Kasumi-1 (cell line): ENCODE measurements around the gene SBF2.
"Not testable (repeated sequence)": the region's sequence is repeated elsewhere in the genome, so short reads cannot be mapped to it uniquely, and the experiment has no call there.

Experiments
- DNase-seq, 2 experiments: peaks; one replicate each; lab custom pipeline; 2025; lab: John Stamatoyannopoulos, UW

SBF2 gene

DNA sequence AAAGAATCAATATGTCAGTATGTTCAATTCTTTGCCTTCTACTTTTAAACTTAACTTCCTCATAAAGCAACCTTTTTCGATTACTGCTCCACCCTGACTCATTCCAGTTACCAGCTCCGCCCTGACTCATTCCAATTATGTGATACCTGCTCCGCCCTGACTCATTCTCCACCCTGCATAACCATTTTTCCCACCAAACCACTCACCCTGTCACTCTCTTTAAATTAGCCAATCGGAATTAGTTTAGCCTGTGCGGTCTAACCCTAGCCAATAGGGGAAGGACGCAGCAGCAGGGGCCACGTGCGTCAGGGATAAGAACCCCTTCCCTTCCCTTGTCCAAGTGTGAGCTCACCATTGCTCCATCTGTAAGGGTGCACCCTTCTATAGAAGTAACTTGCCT lies 393.8 kb downstream of the SBF2 start:
- not testable (repeated sequence) for DNase-seq

DNA sequence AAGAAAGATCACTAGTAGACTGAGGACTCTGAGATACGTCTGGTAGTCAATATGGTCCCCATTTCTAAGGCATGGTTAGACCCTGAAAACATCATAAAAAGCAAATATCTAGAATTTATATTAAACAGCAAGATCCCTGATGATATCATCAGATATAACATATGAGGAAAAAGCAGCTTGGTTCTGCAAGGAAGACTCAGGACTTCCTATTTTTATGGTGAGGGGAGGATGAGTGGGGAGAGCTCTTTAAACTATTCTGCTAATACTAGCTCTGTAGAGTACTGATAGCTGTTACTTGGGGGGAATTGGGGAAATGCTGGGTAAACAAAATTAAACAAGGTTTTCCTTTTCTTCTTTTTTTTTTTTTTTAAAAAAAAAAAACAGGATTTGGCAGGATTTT lies 394.3 kb downstream of the SBF2 start:
- no peak for DNase-seq

DNA sequence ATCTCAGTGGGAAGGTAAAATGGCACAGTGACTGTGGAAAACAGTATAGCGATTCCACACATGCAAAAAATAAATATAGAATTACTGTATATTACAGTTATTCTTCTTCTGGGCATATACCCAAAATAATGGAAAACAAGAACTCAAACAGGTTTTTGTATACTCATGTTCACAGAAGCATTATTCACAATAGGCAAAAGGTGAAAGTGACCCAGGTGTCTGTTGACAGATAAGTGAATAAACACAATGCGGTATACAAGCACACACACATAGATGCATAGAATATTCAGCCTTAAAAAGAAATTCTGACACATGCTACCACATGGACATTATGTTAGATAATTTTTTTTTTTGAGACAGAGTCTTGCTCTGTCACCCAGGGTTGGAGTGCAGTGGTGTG lies 397.1 kb downstream of the SBF2 start:
- DNase-seq, result no peak

DNA sequence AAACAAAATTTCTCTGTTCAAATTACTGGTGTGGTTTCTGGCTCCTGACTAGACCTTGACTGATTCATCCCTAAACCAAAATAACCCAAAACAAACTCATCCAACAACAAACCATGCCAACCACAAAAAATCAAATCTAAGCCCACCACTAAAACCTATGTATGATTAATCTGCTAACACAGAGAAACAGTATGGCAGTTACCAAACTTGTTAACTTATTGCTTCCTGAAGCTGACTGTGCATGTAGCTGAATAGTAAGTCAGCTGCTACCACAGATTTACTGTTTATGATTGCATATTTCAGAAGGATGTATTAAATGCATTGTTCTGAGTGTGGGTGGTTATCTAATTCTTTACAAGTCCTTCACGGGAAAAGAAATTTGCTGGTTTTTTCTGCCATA lies 399.0 kb downstream of the SBF2 start:
- DNase-seq, result no peak

DNA sequence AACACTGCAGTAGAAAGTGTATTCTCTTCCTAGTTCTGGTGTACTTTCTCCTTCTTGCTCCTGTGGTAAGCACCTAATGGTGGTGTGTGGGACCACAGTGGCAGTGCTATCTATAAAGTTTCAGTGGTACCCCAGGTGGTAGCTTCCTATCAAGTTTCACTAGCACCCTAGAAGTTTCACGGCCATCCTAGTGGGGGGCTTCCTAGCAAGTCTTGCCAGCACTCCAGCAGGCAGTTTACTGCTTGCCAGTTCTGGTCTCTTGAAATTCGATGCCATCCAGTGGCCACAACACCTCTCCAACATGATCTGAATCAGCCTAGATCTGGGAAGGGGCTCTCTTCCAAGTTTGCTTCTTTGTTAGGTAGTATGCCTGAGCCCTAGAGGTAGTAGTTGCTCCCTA lies 400.5 kb downstream of the SBF2 start:
- no peak for DNase-seq

DNA sequence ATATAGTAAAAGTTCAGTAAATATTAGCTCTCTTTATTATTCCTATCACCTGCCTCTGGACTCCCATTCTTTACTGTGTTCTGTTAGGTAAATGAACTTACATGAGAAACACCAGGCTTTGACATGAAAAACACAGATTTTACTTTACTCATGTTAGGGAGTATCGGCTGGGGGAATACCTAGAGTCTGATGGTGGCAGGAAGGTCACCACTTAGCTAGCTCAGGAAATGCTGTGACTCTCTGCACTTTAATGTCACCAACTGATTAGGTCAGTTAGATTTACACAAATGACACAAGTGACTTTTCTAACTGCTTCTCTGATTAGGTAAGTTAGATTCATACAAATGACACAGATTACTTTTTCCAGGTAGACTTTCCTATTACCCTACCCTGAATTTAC lies 405.1 kb downstream of the SBF2 start:
- DNase-seq, result no peak

DNA sequence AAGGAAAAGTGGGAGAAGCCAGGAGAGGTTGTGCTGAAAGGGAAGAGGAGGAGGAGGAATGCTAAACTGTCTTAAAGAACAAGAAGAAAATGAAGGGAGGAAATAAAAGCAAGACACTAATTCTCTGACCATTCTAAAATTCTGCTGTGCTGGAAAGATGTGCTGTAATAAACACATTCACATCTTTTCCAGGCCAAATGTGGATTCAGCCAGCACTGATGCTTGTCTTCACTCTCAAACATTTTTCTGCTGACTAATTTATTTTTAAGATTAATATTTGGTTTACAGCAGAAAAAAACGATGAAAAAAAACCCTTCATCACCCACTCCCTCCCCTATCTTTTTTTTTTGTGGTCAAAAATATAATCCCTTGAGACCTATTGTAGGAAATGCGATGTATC lies 406.5 kb downstream of the SBF2 start:
- DNase-seq, result no peak

DNA sequence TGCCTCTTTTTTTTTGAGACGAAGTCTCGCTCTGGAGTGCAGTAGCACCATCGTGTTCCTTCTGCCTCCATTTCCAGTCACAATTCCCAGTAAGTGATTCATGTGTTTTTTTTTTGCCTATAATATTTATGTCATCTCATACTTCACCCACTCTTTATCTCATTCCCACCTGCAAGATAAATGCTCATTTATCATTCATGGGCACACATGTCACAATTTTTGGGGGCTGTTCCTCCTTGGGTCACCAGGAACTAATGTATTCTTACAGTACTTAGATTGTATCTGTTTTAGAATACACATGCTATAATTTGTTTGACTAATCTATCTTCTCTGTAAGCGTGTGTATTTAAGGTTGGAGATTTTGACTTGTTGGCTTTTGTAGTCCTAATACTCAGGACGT lies 407.4 kb downstream of the SBF2 start:
- DNase-seq, result no peak

DNA sequence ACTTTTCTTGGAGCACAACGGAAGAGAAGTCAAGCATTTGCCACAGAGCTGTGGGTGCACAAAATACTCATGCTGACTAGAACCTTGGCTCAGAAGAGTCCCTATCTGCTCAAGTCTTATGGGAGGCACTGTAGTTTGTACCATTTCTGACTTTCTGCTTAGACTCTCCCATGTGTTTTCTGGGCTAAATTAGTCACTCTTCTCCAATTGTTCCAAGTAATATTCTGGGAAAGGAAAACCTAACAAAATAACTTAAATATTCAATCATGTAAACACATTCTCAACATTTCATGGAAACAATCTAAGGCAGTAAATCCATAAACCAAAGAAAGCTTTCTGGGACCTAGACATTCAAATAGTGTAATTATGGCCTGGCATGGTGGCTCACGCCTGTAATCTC lies 409.4 kb downstream of the SBF2 start:
- DNase-seq, result no peak

DNA sequence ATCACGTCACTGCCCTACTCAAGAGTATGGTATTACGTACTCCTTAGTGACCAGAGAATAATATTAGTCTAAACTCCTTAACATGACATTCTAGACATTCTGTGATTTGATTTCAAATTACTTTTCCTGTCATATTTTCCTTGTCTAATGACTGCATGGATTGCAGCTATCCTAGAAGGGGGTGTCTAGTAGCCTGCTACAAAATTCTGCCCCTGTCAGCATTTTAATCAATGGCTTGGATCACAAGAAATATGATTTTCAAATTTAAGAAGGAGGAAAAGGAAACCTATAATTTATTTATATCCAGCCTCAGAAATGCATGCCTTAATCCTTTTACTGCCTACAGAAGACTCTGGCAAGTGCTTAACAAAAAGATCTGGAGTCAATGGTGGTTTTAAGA lies 413.4 kb downstream of the SBF2 start:
- DNase-seq, result no peak

DNA sequence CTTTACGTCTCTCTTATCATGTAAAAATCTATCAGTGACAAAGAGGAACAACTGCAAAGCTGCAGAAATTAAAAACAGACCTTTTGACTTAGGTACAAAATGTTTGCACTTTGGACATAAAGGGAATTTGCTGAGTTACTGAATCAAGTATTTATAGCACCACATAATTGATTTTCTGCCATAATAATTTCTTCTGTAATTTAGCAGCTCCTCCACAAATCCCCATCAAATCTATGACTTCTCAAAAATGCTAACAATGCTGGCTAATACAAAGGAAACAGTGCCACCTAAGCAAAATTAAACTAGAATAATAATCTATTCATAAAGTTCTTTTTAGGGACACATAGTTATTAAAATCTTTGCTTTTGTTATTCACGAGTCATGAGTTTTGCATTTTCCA lies 415.1 kb downstream of the SBF2 start:
- no peak for DNase-seq

DNA sequence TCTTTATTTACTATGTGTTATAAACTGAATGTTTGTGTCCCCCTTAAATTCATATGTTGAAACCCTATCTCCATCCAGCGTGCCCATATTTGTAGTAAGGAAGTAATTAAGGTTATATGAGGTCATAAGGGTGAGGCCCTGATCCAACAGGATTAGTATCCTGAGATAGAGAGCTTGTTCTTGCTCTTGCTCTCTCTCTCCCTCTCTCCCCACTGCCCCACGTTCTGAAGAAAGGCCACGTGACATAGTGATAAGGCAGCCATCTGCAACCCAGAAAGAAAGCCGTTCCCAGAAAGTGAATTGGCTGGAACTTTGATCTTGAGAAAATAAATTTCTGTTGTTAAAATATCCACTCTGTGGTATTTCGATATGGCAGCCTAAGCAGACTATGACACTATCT lies 417.7 kb downstream of the SBF2 start:
- no peak for DNase-seq

DNA sequence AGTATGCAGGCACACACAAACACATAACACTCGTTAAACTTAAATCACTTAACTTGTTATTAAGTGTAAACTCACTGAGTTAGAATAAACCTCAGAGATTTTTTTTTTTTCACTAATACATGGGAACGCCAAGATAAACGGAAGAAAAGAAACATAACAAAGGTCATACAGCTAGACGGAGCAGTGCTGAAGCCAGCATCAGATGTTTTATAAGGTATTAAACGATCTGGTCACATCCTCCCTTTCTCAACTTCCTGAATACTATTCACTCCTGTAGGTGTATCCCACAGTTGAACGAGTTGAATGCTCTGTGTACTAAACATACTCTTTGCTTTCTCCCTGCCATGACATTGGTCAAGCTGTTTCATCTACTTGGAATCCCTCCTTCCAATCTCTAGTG lies 418.2 kb downstream of the SBF2 start:
- DNase-seq, result no peak

DNA sequence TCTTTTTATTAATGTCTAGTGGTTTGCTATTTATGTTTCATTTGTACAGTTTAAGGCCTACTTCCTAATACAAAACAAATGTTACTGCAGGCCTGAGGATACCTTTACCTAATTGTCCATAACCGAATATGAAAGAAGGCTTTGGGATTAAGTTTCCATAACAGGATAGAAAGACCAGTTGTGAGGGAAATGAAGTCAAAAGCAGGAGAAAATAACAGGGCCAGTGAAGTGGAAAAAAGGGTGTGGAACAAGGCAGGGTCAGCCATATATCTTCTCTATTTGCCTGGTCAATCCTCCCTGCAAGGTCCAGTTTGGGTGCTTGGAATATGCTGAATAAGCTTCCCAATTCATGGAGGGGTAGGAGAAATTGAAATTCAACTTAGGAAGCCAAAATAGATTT lies 418.6 kb downstream of the SBF2 start:
- no peak for DNase-seq

DNA sequence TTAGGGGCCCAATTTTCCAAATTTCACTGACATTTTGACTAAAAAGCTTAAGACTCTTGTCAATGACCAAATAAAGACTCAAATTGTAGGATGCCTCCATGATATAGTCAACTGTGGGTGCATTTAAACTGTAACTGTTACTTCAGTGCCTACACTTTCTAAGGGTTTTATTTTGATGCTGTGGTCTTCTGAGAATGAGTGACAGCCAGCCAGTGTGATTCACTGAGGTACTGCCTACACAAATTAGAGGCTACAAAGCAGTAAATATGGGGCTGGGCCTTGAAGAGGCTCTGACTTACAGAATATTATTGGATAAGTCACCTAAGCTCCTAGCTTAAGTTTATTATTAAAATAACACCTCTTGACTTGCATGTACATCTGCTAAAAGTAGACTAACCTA lies 419.6 kb downstream of the SBF2 start:
- no peak for DNase-seq

DNA sequence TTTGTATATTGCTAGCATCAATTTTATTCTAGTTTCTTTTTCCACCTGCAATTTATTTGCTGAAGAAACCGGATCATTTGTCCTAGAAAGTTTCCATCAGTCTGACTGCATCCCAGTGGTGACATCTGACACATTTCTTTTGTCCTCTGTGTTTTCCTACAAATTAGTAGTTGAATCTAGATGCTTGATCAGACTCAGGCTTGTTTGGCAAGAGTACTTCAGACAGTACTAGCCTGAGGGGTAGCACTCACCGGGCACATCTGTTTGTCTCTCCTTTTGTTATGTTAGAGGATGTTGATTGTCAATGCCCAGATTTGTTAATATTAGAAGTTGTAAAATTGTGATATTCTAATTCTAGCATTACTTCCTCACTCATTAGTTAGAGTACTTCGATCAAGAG lies 425.4 kb downstream of the SBF2 start:
- no peak for DNase-seq

DNA sequence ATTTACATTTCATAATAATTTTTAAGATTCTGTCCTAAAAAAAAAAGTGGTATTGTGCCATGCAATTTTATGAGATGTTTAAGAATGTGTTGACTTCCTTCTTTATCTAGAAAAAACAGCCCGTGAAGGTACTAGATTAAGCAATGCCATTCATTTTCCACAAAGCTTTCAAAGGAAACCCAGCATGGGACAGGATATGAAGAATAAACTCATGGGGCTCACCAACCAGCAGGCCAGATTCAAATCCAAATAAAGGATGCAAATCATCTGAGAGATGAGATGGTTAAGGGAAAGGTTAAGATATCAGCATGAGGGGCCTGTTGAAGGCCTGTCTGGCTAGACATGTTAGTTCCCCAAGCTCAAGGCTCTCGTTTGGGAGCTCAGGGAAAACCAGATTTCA lies 431.0 kb downstream of the SBF2 start:
- no peak for DNase-seq

DNA sequence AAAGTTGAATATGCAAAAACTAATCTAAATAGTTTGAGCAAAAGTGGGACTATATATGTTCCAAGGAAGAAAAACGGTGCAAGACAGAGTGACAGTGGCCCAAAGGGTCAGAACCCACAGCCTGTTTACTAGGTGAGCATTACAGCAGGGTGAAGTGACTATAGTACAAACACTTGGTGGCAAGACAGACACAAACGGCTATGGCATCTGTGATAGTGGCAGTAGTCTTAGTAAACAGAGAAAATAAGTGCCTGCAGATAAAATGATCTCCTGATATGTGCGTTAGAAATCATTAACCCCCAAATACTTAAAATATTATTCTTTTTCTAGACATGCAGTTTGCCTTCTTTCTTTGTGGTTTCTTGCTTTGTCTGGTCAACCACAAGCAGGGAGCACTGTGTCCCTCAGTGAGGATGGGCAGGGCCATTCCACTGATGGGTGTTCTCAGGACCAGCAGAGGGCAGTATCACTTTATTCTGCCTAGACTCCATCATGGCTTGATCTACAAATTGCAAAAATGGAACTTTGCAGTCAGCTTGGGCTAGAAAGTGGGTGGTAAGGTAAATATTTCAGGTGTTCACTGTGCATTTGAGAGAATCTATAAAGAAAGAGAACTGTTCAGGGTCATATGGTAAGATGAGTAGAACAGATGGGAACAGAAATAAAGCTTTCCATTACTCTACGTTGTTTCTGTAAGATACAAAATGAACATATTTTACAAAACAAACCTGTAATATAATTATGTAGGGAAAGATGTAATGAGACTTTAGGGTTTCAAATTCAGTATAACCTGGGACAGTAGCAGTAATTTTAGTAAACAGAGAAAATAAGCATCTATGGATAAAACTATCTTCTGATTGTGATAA lies 431.9 kb downstream of the SBF2 start:
- peak; percentile 53 to 59 for DNase-seq

DNA sequence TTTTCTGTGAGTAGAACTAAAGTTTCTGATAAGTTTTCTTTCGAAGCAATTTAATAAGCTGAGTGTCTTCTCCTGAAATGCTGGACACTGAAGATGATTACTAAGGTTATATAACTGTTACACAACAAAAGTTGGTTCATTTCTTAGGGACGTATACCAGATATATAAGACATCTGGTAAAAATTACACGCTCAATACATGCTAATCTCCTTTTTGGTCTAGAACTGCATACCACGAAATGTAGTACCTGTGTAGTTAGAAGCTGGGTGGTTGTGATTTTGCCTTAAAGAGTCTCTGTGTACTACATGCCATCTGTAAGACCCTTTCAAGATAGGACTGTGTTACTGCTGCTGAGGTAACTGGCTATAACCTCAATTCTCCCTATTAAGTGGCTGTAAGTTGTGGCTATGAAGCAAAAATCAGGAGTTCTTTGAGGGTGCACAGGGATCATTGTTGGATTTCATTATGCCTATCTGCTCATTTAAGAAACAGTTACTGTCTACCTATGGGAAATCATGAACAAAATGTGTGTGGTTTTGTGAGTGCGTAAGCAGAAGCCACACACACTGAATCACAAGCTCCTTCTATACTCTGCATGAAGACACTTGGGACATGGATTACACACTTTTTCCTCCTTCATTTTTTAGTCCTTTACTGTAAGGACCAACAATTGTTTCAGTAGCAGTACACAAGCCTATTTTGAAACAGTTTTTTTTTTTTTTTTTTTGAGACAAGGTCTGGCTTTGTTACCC lies 434.3 kb downstream of the SBF2 start:
- no peak for DNase-seq

DNA sequence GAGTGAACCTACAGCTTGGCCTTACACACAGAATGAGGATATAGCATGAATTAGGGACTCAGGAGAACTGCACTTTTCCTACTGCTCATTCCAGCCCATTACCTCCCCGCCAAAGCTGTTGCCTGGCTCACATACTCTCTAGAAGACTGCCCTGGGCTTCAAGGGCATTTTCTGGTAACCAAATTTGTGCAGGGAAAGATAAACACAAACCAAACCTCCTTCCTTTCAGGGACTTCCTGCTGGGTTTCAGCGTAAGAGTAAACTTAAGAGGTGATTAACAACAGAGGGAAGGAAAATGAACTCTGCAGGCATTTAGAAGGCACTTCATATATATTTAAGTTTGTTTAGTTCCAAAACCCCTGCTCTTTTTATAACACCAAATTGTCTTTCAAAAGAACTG lies 435.2 kb downstream of the SBF2 start:
- no peak for DNase-seq

DNA sequence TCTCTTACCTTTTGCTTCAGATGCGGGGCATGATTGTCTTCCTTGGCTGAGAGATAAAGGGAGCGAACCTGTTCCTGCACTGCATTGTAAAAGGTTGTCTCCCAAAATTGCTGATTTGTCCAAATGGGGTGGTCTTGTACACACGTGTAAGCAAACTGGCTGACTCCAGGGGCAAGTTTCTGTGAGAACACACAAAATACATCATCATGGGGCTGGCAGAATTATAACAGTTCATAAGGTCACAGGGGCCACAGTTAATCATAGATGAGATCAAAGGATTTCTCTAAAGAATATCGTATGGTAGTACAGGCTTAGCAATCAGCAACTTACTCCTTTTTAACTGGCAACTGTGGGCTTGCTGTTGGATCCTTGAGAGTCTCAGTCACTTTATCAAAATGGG lies 435.8 kb downstream of the SBF2 start:
- DNase-seq, result no peak

DNA sequence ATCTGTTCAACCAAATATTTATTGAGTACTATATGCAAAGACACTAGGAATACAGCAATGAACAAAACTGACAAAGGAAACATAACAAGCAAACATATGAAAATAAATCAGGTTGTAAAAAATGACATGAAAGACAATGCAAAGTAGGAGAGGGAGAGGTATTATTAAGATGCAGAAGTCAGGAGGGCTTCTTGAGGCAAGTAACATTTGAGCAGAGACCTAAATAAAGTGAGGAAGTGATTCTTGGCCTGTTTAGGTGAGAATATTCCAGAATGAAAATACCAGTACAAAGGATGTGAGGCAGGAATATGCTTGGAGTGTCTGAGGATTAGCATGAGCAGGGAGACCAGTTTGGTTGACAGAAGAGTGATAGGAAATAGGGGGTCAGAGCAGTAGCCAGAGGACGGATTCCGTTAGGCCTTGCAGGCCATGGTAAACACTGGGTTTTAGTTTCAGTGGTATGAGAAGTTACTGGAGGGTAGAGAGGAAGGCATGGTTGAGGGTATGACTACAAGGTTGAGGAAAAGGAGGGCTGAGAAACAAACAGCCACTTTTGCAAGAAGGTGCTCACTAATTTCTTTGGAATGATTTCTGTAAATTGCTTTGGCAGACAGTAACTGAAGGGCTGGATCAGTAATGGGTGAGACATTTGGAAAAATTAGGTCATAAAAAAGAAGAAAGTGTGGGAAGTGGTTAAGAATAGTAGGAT lies 438.3 kb downstream of the SBF2 start:
- DNase-seq, result no peak
